ENCODE results near the gene SHH.
A peak's percentile ranks its signal among the peaks of the same experiment; 100 is the strongest.

SHH gene

DNA sequence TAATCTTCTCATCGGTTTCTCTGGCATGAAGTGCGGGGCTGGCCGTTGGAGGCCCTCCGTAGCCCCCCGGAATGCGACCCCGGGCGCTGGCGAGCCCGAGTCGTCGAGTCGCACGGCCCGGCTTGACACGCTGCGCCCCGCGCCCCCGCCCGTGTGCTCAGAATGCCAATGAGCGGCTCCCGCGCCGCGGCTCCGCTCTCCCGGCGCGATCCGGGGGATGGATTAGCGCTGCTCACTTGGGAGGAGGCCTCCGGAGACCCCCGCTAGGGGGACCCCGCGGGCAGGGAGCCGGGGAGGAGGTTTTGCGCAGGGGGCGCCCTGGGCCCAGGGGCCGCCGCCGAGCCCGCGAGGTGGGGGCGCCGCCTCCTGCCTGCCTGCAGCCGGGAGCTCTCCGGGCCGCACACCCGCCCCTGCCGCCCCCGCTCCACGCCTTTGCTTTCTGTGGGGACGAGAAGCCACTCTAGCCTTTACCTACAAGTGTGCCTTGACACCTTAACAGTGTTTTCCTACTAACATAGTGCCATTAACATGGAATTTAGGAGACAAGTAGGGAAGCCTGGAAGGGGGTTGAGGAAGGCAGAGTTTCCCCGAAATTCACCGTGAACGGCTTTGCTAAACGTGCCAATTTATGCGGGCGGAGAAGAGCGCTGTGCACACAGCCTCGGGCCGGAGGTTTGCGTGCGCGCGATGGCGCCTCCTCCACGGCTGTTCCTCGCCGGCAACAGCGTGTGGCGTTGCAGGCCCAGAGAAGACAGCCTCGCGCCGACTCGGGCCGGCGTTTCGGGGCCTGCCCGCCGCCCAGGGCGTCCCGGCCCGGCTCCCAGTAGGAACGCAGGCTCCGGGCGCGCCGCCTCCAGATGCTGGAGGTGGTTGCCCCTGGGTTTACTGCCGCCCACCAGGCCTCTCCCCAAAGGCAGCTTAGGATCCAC is 7.1 kb downstream of the SHH start:
- peak; percentile 50 for DNase-seq

DNA sequence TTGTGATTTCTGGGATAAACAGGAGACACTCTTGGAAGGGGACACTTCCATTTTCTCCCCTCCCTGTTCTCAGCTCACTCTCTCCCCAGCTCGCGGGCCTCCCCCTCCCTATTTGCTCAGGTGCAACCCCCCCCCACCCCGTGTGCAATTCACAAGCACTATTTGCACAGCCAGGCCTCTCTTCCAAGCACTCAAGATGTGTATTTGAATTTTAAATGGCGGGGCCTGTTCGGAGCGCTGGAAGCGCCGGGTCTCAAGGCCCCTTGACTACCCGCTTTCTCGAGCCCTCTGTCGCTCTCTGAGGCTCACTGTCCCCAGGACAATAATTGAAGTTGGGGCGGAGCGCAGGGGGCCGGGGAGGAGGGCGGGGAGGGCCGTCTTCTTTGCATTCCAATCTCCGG is 7.8 kb downstream of the SHH start:
- DNase-seq = no peak

DNA sequence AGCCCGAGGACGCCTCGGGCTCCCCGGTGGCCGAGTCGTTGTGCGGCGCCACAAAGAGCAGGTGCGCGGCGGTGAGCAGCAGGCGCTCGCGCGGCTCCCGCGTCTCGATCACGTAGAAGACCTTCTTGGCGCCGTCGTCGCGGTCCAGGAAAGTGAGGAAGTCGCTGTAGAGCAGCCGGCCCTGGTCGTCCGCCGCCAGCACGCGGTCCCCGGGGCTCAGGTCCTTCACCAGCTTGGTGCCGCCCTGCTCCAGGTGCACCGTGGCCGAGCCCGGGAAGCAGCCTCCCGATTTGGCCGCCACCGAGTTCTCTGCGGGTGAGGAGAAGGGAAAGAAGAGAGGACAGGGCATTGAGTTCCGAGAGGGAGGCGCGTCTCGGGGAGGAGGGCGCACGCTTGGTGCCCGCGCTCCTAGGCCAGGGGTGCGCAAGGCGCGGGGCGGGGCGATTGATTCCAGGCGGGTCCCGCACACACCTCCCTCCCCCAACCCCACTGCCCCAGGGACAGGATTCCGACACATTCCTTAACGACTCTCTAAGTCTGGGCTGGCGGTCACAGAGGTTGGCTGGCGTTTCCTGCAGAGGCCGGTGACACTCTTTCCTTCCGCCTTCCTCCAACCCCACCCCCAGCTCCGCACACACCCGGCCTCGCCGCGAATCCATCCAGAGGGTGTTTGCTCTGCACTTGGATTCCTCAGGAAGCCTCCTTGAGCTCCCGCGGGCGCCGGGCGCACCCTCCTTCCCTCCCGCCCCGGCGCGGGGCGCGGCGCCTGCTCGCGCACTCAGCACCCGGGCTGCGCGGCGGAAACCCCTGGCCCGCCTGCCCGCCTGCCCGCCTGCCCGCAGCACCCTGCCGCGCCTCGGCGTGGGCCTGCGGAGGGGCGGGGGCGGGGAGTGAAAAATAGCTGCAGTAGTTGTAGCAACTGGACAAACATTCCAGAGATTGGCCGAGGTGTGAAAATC is 8.6 kb downstream of the SHH start:
- no peak for DNase-seq

GRCh38 chr7:155802906-155803417 is 9.3 kb downstream of the SHH start:
- DNase-seq = no peak

DNA sequence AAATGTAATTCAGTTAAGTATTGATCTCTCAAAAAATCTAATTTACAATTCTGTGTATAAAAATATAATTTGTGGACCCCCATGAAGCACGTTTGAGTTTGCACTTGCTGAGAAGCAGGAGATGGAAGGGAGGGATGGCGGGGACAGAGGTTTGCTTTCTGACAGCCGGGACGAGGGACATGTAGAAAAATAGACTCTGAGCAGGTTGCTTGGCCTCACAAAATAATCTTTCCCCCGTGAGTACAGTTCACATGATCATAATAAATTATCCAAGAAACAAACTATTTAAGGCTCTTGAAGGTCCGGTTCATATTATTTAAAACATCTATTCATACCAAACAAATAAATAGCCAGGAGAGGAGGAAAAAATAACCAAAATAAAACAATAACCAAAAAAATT is 10.0 kb downstream of the SHH start:
- no peak for DNase-seq

DNA sequence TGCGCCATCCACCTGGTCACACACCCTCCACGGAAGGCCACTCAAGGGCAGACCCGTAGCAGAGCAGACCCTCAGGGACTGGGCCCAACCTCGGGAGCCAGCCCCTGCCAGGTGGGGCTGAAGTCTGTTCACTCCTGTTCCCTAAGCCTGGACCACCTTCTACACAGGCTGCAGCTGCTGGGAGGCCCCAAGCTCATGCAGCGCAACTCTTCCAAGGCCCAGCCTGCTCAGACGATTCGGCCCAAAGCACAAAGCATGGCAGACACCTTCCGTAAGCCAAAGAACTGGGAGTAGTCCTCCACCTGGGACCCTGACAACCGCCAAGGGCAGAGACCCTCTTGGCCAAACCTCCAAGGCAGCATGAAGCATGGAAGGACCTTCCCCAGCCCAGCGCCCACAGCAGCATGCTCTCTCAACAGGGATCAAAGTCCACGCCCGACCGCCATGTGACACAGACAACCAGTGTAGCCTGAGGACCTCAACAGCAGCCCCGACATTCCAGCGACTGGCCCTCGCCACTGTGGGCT is 11.5 kb downstream of the SHH start:
- DNase-seq = no peak

- no peak for DNase-seq
These were observed 12.0 kb downstream of the SHH start for GRCh38 chr7:155800301-155800700.

- DNase-seq = no peak
These were observed 12.7 kb downstream of the SHH start for GRCh38 chr7:155799514-155799913.

DNA sequence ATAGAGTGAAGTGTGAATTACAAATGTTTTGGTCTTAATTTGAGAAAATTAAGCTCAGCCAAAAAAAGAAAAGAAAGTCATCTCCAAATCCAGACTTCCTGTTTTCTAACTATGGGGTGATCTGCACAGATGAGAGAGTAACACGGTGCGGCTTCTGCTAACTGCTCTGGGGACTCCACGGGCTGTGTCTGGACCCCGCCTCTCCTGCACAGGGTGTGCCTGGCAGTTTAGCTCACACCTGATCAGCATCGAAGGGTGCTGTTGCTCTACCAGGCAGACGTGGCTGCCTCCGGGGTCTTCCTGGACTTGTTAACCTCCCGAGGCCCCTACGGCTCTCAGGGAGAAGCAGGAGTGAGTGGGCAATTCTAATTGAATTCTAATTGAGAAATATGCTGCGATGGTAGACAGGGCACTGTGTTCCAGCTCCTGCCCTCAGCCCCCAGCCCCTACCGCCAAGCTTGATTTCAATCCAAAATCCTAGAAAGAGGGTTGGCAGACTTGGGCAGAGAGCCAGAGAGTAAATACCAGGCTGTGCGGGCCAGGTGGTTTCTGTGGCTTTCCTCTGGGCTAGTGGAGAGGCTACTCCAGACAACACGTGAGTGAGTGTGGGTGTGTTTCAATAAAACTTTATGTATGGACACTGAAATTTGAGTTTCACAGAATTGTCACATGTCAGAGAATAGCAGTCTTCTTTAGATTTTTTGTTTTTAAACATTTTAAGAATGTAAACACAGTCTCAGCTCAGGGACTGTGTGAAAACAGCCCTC is 13.4 kb downstream of the SHH start:
- DNase-seq = no peak

DNA sequence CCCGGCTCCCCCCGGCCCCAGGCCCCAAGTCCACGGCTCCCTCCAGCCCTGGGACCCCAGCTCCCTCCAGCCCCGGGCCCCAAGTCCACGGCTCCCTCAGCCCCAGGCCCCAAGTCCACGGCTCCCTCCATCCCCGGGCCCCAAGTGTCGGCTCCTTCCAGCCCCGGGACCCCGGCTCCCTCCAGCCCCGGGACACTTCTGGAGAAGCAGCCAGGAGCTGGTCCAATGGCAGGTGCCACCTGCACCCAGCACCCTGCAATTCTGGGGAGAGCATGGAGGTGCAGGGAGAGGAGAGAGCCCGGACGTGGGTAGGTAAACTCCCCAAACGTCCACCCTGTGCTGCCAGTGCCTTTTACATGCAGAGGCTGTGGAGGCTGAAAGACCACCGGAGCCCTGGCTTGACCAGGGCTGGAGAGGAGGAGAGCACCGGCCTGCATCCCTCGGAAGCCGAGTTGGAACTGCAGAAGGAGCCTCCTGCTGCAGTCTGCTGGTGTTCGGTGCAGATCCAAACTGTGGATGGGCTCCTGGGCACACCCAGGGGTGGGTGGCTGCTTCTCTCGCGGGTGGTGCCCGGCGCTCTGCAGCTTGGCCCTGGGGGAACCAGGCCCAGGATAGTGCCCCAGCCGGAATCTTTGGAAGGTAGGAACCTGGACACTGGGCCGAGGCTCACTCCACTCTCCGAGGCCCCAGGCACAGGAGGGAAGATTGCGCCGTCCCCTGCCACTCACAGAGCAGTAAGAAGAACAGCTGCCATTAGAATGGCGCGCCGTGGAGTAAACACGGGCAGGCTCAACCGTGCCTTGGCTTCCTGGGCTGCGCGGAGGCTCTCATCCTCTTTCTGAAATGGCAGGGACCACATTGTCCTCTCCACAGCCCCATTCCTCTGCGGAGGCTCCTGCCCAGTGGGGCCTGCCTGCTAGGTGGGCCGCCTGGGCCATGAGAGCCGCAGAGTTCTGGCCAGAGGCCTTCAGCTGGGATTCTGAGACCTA is 14.7 kb downstream of the SHH start:
- no peak for DNase-seq

GRCh38 chr7:155796381-155797261 is 15.6 kb downstream of the SHH start:
- DNase-seq = no peak

- no peak for DNase-seq
These were observed 16.3 kb downstream of the SHH start for GRCh38 chr7:155795951-155796350.

- DNase-seq = no peak
These were observed 16.9 kb downstream of the SHH start for GRCh38 chr7:155795401-155795800.

GRCh38 chr7:155794196-155794595 is 18.1 kb downstream of the SHH start:
- no peak for DNase-seq

- DNase-seq = no peak
These were observed 18.5 kb downstream of the SHH start for GRCh38 chr7:155793720-155794119.

- no peak for DNase-seq
These were observed 19.2 kb downstream of the SHH start for GRCh38 chr7:155792999-155793560.

DNA sequence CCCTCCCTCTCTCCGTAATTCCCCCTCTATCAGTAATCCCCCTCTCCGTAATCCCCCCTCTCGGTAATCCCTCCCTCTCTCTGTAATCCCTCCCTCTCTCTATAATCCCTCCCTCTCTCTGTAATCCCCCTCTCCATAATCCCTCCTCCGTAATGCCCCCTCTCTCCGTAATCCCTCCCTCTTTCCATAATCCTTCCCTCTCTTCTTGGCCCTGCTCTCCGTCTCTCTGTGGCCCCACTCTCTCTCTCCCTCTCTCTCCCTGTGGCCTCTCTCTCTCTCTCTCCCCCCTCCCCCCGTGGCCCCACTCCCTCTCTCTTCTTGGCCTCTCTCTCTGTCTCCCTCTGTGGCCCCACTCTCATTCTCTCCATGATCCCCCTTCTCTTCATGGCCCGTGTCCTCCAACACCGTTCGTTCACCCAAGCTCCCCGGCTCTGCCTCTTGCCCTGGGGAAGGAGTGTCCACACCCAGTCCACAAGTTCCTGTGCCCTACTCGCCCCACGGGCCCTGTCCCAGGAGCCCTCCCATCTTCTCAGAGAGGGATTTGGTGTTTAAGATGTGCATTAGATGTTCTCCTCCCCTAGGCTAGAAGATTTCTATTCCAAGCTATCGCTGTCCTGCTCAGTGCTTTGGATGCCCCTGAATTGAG is 19.8 kb downstream of the SHH start:
- no peak for DNase-seq

DNA sequence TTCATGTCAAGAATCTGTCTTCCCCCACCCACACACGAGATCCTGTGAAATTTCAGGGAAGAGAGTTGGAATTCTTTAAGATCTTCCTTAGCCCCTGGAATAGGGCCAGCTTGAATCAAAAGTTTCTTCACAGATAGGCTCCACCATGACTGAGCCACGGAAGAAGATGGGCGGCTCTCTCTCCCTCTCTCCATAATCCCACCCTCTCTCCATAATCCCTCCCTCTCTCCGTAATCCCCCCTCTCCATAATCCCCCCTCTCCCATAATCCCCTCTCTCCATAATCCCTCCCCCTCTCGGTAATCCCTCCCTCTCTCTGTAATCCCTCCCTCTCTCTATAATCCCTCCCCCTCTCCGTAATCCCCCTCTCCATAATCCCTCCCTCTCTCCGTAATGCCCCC is 20.4 kb downstream of the SHH start:
- DNase-seq = no peak

DNA sequence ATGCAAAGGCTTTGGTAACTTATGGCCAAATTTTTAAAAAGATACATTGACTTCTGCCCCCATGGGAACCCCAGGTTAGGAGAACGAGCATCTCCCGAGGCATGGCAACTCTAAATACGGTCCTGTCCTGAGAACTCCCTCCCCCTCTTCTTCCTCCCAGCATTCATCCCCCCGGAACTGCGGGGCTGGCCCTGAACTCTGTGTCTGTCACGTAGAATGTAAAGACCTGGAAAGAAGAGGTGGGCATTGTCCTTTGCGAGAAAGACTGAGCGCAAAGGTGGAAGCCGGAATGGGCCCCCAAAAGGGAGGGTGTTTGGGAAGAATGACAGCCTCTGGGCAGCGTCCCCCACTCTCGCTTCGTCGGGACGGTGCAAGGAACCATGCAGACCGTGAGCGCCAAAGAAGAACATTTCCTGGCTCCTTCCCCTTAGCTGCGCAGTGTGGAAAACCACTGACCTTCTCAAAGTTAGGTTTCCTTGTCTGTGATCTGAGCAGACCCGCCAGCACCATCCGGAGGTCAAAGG is 21.0 kb downstream of the SHH start:
- no peak for DNase-seq

Measured in KG1 (cell line).